GM19395 (cell line): Measurements from ENCODE around the gene CLCN7.

ENCODE experiments used
- ATAC-seq: cut with Tn5 transposase; IDR thresholded peaks from one replicate; pipeline ENCODE4 v1.9.1; 2021; ENCODE audit warnings: mild to moderate bottlenecking, moderate library complexity; ENCODE audit not compliant: unreplicated experiment

Gene CLCN7

DNA sequence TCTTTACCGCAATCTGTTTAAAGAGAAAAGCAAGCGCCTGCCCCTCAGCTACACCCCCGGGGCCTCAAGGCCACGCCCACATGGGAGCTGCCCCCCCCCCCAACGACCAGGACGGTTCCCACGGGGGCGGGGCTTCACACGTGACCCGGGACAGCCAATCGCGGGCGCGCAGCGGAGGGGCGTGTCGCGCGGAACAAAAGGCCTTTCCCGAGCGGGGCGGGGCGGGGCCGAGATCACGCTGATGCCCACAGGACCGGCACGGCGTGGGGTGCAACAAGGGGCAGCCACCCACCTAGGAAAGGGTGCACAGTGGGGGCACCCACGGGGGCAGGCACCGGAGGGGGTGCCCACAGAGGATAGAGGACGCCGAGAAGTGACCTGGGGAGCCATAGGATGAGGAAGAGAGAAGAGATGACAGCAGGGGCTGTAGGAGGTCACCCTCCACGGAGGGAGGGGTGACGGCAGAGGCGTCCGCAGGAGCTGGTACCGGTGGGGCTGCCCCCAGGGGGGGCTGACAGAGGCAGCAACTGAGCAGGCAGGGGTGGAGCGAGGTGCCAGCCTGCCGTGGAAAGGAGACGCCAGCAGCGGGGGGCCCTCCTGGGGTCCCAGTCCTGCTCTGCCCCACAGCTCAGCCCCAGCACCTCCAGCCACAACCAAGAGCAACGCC, 66.5 kb downstream of the CLCN7 start:
- ATAC-seq: peak; percentile 79

DNA sequence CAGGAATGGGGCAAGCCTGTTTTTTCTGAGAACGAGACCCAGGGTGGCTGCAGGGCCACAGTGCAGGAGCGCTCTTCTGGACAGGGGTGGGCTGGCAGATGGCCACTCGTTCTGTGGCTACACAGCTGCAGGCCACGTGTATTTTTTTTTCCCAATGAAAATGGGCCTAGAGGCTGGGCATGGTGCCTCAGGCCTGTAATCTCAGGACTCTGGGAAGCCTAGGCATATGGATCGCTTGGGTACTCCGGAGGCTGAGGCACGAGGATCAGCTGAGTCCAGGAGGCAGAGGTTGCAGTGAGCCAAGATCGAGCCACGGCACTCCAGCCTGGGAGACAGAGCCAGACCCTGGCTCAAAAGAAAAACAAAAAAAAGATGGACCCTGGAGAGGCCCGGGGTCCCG, 67.1 kb downstream of the CLCN7 start:
- ATAC-seq: peak; percentile 24

DNA sequence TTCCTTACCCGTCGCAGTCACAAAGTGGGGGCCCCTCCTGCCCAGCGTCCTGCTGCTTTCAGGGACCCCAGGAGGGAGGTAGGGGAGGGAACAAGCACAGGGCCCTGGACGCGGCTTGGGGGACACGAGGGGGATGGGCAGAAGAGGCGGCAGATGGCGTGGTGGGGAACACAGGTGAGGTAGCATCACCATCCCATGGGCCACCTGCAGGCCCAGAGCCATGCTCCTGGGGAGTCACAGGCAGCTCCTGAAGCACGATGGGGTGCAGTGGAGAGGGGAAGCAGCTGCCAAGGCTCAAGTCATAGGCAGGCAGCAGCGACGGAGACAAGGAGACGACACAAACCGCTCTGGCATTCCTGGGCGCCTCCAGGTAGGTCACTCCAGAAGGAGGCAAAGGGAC, 71.1 kb downstream of the CLCN7 start:
- ATAC-seq: no peak

DNA sequence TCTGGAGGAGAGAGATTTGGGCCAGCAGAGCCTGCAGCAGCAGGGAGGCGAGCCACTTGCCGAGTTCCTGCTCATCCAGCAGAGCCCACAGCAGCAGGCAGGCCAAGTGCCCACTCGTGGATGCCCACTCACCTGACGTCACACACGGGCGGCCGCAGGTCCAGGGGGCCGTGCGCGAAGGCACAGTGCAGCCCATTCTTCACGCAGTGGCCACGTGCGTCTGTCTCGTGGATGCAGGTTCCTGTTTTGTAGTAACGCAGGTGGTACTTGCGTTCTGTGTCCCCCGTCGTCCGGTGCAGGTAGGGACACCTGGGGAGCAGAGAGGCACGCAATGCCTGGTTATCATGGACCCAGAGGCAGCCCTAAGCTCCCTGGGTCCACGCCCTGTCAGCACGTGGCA, 71.8 kb downstream of the CLCN7 start:
- no peak for ATAC-seq

DNA sequence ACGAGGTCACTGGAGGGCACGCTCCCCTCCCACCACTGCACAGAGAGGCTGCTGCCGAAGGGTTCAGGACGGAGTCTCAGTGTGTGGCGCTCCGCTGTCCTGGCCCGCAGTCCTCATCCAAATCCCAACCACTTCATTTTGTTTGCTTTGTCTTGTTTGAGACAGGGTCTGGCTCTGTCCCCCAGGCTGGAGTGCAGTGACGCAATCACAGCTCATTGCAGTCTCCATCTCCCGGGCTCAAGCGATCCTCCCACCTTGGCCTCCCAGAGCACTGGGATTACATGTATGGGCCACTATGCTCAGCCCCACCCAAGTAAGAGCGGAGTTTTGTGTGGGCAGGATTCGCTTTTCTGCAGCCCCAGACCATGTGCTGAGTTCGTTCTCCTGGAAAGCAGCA, 73.1 kb downstream of the CLCN7 start:
- no peak for ATAC-seq

DNA sequence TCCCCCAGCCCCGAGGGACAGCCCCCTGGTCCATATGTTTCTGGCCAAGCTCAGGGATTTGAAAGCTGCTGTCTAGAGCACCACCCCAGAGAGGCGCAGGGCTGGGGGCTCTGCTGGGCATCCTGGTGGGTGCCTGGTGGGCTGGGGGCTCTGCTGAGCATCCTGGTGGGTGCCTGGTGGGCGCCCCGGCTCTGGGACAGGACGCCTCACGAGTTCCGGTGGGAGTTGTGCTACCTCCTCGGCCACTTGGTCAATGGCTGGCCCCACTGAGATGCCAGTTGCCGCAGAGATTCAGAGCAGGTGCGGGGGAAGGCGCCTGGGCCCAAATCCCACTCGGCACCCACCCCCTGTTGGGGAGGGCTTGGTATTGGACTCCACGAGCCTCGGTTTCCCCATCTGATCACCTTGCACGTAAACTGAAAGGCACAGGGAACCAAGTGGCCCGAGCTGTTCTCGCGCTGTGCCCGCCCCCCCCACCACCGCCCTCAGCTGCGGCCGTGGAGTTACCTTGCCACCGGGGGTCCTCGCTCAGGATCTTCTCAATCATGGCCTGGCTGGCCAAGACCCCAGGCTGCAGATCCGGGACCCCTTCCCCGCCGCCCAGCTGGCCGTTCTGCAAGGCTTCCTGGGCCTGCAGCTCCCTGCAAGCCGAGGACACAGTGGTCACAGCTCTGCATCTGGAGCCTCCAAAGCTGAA, 73.6 kb downstream of the CLCN7 start:
- ATAC-seq: no peak

DNA sequence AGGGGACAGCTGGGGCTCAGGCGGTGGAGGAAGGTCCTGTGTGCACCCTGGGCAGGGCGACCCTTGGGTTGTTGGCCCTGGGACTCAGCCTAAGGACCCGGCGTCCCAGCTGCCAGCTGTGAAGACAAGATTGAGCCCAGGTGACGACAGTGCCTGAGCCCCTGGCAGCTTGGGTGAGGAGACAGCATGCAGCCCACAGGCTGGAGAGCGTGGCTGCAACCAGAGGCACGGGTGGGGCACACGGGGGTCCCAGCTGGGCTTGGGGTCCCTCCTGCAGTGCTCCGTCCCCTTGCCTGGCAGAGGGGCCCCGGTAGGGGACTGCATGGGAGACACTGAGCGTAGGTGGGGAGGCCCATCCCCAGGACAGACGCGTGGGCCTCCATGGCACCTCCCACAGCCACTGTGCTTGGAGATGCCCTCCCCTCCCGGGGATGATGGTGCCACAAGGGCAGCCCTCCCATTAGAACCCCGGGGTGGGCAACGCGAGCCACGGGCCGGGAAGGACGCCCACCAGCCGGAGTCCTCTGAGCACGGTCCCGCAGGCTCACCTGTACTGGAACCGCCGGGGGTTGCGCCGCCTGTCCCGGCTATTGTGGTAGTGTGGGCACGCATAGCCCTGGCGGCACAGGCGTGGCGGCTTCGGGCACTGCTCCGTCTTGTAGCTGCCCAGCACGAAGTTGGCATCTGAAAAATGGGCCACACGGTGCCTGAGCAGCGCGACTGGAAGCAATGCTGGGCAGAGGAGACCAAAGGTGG, 75.8 kb downstream of the CLCN7 start:
- no peak for ATAC-seq

DNA sequence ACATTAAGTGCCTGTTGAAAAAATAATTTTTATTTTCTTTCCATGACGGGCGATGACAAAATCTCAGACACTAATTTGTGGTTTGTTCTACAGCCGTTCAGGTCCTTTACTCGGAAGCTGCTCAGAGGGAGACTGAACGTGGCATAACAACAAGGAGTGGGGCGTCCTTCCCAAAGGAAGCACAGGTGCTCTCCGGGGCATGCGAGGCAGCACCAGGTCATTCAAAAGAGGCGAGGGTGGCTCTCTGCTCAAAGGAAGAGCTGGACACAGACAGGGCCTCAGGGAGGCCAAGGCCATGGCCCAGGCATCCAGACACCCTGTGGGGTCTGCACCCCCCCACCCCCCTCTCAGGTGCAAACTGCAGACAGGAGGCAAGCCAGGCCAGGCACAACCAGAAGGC, 76.5 kb downstream of the CLCN7 start:
- ATAC-seq: no peak

DNA sequence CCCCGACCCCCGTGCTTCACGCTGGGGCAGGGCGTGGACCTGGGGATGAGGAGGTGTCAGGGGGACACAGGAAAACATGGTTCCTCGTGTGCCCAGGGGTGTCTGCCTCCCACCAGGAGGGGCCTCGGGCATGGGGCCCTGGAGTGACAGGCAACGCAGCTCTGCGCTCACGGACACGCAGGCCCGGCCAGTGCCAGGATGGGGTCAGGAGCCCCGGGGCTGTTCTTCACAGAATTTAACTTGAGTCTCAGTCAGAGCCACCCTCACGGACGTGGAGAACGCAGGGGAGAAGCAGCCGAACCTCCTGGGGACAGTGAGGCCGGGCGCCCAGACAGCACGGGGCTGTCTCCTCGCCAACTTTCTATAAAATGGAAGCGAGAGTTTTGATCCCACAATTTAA, 77.0 kb downstream of the CLCN7 start:
- ATAC-seq: no peak

DNA sequence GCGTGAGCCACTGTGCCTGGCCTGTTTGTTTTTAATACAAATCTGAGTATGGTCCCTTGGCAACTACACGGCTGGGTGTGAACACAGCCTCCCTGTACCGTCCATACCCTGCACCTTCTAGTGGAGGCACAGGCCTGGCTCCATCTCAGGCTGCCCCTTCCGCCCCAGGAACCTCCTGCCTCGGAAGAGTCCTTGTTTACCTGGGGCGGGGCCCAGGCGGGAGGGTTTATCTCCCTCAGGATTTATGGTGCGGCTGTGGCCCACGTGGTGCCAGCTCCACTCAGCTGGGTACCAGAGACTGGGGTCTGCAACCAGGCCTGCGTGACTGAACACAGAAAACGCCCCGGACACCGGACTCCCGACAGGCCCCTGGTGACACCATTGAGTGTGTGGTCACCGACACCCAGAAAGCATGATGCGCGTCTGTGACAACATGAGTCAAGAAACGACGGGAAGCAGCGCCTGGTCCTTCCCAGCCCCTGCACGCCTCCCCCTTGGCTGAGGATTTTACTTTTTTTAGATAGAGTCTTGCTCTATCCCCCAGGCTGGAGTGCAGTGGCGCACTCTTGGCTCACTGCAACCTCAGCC, 79.3 kb downstream of the CLCN7 start:
- ATAC-seq: no peak
